ENCODE results near the gene MRPL14. TPM values are rescaled to one million over a fixed set of nuclear protein-coding genes. Genes with fewer than 3 reads are reported as not detected.
A peak's percentile ranks its signal among the peaks of the same experiment; 100 is the strongest.

Gene MRPL14
- total and polyA plus RNA-seq, 2 experiments from 2014 or later: 62.6 to 191 TPM

DNA sequence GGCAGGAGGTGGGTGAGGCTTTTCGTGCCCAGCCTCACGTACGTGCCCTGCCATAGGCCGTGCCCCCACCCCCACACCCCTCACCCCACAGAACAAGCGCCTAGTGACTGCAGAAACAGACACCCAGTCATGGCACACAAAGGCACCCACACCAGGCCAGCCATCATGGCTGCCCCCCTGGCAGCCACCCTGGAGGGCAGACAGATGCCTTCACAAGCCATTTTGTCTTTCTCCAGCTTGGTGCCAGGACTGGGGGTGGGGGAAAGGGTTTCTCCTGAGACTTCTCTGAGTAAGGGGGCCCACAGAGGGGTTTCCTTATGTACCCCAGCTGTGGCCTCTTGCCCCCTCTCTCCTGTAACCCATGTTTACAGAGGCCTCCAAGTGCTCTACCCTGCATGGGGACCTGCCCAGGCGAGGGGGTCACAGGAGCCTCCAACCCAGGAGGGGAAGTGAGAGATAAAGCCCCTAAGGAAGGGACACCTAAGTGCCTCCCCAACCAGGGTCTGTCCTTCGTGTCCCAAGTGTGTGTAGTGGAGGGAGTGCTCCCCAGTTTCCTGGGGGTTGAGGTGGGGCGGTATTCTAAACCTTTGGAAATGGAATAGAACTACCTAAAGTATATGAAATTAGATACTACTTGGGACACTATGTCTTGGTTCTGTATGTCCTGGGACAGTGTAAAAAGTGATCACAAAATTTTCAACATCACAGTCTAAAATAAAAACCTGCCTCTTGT lies 49.9 kb downstream of the MRPL14 start:
- peak overlapping the region; percentile 84; the same call in 1 of the 2 replicates for H3K4me2 ChIP-seq
- no peak overlapping the region for H3K27ac Mint-ChIP-seq
- peaks cover 13% of the 10 kb centered on the region for H3K4me1 Mint-ChIP-seq
- no peak overlapping the region for H3K4me3 ChIP-seq
- H3F3A ChIP-seq (replicated peaks; ENCODE audit: low read depth): peaks cover 12% of the 10 kb centered on the region; the same call in 1 of the 2 replicates
- H3K9me2 ChIP-seq (ENCODE audit: insufficient read depth): no peaks in the 10 kb centered on the region
- peaks cover 6% of the 10 kb centered on the region for H3K27me3 ChIP-seq (ENCODE audit: insufficient read depth)
- H4K20me1 ChIP-seq (replicated peaks; ENCODE audit: insufficient read depth): no peaks in the 10 kb centered on the region
- H3K4me1 ChIP-seq (ENCODE audit: insufficient read depth): peaks cover 24% of the 10 kb centered on the region
- H3K27me3 Mint-ChIP-seq (ENCODE audit: insufficient read depth, low read depth, poor library complexity): peaks cover 15% of the 10 kb centered on the region
- H3K9me3 Mint-ChIP-seq: no peaks in the 10 kb centered on the region
- H3K4me3 Mint-ChIP-seq: no peak overlapping the region
- no peak overlapping the region for H3K27ac ChIP-seq (ENCODE audit: low read depth)
- DNase-seq (ENCODE audit: low spot score): no peak
- no peaks in the 10 kb centered on the region for H3K79me2 ChIP-seq (replicated peaks; ENCODE audit: insufficient read depth)
- no peaks in the 10 kb centered on the region for H3K36me3 Mint-ChIP-seq (ENCODE audit: low read depth)
- no peak overlapping the region for H2AFZ ChIP-seq
- ATAC-seq: no peak
- TF ChIP-seq, protein P1, sequence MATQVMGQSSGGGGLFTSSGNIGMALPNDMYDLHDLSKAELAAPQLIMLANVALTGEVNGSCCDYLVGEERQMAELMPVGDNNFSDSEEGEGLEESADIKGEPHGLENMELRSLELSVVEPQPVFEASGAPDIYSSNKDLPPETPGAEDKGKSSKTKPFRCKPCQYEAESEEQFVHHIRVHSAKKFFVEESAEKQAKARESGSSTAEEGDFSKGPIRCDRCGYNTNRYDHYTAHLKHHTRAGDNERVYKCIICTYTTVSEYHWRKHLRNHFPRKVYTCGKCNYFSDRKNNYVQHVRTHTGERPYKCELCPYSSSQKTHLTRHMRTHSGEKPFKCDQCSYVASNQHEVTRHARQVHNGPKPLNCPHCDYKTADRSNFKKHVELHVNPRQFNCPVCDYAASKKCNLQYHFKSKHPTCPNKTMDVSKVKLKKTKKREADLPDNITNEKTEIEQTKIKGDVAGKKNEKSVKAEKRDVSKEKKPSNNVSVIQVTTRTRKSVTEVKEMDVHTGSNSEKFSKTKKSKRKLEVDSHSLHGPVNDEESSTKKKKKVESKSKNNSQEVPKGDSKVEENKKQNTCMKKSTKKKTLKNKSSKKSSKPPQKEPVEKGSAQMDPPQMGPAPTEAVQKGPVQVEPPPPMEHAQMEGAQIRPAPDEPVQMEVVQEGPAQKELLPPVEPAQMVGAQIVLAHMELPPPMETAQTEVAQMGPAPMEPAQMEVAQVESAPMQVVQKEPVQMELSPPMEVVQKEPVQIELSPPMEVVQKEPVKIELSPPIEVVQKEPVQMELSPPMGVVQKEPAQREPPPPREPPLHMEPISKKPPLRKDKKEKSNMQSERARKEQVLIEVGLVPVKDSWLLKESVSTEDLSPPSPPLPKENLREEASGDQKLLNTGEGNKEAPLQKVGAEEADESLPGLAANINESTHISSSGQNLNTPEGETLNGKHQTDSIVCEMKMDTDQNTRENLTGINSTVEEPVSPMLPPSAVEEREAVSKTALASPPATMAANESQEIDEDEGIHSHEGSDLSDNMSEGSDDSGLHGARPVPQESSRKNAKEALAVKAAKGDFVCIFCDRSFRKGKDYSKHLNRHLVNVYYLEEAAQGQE (IDR thresholded peaks at IDR 0.05; ENCODE audit: unreplicated experiment): no peak
- no peak for TF ChIP-seq EZH2 (IDR thresholded peaks at IDR 0.05; ENCODE audit: low read depth, unreplicated experiment)
- TF ChIP-seq, protein P2, sequence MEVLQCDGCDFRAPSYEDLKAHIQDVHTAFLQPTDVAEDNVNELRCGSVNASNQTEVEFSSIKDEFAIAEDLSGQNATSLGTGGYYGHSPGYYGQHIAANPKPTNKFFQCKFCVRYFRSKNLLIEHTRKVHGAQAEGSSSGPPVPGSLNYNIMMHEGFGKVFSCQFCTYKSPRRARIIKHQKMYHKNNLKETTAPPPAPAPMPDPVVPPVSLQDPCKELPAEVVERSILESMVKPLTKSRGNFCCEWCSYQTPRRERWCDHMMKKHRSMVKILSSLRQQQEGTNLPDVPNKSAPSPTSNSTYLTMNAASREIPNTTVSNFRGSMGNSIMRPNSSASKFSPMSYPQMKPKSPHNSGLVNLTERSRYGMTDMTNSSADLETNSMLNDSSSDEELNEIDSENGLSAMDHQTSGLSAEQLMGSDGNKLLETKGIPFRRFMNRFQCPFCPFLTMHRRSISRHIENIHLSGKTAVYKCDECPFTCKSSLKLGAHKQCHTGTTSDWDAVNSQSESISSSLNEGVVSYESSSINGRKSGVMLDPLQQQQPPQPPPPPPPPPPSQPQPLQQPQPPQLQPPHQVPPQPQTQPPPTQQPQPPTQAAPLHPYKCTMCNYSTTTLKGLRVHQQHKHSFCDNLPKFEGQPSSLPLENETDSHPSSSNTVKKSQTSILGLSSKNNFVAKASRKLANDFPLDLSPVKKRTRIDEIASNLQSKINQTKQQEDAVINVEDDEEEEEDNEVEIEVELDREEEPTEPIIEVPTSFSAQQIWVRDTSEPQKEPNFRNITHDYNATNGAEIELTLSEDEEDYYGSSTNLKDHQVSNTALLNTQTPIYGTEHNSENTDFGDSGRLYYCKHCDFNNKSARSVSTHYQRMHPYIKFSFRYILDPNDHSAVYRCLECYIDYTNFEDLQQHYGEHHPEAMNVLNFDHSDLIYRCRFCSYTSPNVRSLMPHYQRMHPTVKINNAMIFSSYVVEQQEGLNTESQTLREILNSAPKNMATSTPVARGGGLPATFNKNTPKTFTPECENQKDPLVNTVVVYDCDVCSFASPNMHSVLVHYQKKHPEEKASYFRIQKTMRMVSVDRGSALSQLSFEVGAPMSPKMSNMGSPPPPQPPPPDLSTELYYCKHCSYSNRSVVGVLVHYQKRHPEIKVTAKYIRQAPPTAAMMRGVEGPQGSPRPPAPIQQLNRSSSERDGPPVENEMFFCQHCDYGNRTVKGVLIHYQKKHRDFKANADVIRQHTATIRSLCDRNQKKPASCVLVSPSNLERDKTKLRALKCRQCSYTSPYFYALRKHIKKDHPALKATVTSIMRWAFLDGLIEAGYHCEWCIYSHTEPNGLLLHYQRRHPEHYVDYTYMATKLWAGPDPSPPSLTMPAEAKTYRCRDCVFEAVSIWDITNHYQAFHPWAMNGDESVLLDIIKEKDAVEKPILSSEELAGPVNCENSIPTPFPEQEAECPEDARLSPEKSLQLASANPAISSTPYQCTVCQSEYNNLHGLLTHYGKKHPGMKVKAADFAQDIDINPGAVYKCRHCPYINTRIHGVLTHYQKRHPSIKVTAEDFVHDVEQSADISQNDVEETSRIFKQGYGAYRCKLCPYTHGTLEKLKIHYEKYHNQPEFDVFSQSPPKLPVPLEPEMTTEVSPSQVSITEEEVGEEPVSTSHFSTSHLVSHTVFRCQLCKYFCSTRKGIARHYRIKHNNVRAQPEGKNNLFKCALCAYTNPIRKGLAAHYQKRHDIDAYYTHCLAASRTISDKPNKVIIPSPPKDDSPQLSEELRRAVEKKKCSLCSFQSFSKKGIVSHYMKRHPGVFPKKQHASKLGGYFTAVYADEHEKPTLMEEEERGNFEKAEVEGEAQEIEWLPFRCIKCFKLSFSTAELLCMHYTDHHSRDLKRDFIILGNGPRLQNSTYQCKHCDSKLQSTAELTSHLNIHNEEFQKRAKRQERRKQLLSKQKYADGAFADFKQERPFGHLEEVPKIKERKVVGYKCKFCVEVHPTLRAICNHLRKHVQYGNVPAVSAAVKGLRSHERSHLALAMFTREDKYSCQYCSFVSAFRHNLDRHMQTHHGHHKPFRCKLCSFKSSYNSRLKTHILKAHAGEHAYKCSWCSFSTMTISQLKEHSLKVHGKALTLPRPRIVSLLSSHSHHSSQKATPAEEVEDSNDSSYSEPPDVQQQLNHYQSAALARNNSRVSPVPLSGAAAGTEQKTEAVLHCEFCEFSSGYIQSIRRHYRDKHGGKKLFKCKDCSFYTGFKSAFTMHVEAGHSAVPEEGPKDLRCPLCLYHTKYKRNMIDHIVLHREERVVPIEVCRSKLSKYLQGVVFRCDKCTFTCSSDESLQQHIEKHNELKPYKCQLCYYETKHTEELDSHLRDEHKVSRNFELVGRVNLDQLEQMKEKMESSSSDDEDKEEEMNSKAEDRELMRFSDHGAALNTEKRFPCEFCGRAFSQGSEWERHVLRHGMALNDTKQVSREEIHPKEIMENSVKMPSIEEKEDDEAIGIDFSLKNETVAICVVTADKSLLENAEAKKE (CRISPR knock-in tag; IDR thresholded peaks at IDR 0.05): no peak
- no peak for TF ChIP-seq EZH2phosphoT487 (IDR thresholded peaks at IDR 0.05; ENCODE audit: unreplicated experiment)
- TF ChIP-seq, protein P3, sequence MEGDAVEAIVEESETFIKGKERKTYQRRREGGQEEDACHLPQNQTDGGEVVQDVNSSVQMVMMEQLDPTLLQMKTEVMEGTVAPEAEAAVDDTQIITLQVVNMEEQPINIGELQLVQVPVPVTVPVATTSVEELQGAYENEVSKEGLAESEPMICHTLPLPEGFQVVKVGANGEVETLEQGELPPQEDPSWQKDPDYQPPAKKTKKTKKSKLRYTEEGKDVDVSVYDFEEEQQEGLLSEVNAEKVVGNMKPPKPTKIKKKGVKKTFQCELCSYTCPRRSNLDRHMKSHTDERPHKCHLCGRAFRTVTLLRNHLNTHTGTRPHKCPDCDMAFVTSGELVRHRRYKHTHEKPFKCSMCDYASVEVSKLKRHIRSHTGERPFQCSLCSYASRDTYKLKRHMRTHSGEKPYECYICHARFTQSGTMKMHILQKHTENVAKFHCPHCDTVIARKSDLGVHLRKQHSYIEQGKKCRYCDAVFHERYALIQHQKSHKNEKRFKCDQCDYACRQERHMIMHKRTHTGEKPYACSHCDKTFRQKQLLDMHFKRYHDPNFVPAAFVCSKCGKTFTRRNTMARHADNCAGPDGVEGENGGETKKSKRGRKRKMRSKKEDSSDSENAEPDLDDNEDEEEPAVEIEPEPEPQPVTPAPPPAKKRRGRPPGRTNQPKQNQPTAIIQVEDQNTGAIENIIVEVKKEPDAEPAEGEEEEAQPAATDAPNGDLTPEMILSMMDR (conservative IDR thresholded peaks at IDR 0.05; ENCODE audit: low read depth in 2 of 2): no peak
- TF ChIP-seq POLR2AphosphoS5 (IDR thresholded peaks at IDR 0.05; ENCODE audit: low read depth): no peak
- TF ChIP-seq NANOG (IDR thresholded peaks at IDR 0.05; ENCODE audit: borderline replicate concordance): no peak
- TF ChIP-seq, protein P4, sequence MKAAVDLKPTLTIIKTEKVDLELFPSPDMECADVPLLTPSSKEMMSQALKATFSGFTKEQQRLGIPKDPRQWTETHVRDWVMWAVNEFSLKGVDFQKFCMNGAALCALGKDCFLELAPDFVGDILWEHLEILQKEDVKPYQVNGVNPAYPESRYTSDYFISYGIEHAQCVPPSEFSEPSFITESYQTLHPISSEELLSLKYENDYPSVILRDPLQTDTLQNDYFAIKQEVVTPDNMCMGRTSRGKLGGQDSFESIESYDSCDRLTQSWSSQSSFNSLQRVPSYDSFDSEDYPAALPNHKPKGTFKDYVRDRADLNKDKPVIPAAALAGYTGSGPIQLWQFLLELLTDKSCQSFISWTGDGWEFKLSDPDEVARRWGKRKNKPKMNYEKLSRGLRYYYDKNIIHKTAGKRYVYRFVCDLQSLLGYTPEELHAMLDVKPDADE (IDR thresholded peaks at IDR 0.05): no peak
- TF ChIP-seq ZNF114 (CRISPR knock-in tag; IDR thresholded peaks at IDR 0.05): no peak
- no peak for TF ChIP-seq CREB1 (CRISPR knock-in tag; IDR thresholded peaks at IDR 0.05; ENCODE audit: low read depth)
- no peak for TF ChIP-seq STAT1 (IDR thresholded peaks at IDR 0.05; ENCODE audit: unreplicated experiment)
- TF ChIP-seq ZNF331 (CRISPR knock-in tag; IDR thresholded peaks at IDR 0.05; ENCODE audit: low read depth): no peak
- TF ChIP-seq JUNB (IDR thresholded peaks at IDR 0.05; ENCODE audit: unreplicated experiment): no peak
- H3K36me3 ChIP-seq (ENCODE audit: insufficient read depth): no peaks in the 10 kb centered on the region

Data from GM23338 (cell line).